NCI-H146 treated with DMSO at 0.1 percent for 48 hours (cell line): Measurements from ENCODE around the gene BRIP1.
"Not testable (repeated sequence)": the region's sequence is repeated elsewhere in the genome, so short reads cannot be mapped to it uniquely, and the experiment has no call there.

ENCODE experiments used
- DNase-seq: peaks from one replicate; lab custom pipeline; 2025; ENCODE audit not compliant: unreplicated experiment; lab: John Stamatoyannopoulos, UW

BRIP1 gene

DNA sequence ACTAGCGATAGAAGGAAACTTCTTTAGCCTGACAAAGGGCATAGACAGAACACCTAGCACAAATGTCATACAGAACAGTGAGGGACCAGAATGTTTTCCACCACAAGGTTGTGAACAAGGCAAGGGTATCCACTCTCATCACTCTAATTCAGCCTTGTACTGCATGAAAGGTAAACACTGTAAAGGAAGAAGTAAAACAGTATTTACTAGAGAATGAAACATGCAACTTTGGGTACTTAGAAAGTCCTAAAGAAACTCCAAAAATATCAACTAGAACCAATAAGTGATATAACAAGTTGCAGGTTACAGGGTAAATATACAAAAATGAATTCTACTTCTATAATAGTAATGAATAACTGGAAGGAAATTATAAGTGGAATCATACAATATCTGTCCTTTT, 32.2 kb downstream of the BRIP1 start:
- no peak for DNase-seq

DNA sequence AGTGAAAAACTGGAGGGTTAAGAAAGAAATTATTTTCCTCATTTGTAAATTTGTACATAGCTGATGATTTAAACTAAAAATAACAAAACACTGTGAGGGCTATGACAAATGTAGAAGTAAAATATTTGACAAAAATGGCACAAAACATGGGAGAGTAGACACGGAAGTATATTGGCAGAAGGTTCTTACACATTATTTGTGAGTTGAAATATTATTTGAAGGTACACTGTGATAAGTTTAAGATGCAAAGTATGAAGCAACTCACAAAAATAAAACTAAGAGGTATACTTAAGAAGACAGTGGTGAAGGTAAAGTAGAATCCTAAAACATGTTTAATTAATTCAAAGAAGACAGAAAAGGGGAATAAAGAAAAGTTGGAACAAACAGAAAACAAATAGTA, 34.6 kb downstream of the BRIP1 start:
- DNase-seq, result no peak

DNA sequence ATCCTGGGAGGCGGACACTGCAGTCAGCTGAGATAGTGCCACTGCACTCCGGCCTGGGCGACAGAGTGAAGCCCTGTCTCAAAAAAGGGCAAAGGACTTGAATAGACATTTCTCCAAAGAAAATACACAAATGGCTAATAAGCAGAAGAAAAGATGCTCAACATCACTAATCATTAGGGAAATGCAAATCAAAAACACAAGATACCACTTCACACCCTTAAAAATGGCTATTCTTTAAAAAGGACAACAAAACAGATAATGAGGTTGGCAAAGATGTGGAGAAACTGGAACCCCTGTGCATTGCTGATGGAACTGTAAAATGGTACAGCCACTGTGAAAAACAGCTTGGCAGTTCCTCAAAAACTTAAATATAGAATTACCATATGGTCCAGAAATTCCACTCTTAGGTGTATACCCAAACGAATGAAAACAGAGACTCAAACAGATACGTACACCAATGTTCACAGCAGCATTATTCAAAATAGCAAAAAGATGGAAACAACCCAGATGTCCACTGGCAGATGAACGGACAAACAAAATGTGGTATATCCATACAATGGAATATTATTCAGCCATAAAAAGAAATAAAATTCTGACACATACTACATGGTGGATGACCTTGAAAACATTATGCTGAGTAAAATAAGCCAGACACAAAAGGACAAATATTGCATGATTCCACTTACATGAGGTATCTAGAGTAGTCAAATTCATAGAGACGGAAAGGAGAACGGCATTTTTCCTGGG, 35.5 kb downstream of the BRIP1 start:
- DNase-seq, result no peak

DNA sequence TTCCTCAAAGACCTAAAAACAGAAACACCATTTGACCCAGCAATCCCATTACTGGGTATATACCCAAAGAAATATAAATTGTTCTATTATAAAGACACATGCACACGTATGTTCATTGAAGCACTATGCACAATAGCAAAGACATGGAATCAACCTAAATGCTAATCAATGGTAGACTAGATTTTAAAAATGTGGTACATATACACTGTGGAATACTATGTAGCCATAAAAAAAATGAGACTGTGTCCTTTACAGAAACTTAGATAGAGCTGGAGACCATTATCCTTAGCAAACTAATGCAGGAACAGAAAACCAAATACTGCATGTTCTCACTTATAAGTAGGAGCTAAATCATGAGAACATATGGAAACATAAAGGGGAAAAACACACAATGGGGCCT, 36.5 kb downstream of the BRIP1 start:
- not testable (repeated sequence) for DNase-seq

DNA sequence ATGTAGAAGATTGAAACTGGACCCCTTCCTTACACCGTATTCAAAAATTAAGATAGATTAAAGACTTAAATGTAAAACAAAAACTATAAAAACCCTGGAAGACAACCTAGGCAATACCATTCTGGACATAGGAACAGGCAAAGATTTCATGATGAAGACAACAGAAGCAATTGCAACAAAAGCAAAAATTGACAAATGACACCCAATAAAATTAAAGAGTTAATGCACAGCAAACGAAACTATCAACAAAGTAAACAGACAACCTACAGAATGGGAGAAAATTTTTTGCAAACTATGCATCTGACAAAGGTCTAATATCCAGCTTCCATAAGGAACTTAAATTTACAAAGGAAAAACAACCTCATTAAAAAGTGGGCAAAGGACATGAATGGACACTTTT, 37.1 kb downstream of the BRIP1 start:
- not testable (repeated sequence) for DNase-seq

DNA sequence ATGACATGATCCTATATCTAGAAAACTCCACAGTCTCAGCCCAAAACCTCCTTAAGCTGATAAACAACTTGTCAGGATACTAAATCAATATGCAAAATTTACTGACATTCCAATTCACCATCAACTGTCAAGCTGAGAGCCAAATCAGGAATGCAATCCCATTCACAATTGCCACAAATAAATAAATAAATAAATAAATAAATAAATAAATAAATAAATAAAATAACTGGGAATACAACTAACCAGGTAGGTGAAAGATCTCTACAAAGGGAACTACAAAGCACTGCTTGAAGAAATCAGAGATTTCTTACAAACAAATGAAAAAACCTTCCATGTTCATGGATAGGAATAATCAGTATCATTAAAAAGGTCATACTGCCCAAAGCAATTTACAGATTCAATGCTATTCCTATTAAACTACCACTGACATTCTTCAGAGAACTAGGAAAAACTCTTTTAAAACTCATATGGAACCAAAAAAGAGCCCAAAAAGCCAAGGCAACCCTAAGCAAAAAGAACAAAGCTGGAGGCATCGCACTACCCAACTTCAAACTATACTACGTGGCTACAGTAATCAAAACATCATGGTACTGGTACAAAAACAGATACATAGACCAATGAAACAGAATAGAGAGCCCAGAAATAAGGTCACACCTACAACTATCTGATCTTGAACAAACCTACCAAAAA, 37.7 kb downstream of the BRIP1 start:
- DNase-seq, result no peak

DNA sequence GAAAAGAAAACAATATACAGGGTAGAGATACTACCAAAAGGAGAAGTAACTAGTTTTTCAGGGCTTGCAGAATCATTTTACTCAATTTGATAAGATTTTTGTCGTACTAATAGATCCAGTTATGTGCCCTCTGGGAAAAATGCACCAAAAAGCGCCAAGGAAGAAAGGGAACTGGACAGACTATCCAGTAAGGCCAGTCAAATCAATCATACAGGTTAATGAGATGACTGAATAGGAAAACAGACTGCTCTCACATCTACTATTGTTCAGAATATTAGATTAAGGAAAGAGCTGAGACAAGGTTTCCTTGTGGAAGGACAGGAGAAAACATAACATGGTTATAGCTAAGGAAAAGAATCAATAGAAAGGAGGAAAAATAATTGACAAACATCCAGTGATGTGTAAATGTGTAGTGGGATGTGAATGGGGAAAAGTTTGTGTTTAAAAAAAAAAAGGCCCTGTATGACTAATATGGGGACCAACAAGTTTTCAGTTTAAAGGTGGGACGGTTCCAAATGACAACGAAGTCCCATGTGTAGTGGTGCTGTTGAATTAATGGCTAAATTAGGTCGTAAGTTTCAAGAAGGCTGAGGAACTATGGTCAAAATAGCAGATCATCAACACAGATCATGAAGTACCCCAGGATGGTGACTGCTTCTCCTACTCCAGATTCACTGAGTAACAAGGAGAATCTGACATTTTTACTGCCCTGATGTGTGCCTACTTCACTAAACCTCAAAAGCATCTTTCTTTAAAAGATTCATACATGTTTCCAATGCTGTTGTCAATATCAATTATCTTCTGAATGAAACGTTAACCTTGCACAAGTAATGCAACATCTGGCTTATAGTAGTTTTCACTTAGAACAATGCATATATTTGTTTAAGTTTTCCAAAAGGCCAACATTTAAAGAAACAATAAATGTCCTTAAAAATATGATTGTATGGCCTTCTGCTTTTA, 40.7 kb downstream of the BRIP1 start:
- DNase-seq, result no peak

DNA sequence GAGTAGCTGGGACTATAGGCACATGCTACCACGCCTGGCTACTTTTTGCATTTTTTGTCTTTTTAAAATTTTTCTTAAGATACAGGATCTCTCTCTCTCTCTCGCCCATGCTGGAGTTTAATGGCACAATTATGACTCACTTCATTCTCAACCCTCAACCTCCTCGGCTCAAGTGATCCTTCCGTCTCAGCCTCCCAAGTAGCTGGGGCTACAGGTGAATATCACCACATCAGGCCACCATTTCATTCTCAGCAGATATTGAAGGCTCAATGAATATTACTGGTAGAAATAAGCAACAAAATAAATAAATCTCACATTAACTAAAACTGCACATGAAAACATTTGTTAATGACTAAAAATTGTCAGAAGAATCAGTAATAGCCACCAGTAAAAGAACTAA, 41.7 kb downstream of the BRIP1 start:
- no peak for DNase-seq

DNA sequence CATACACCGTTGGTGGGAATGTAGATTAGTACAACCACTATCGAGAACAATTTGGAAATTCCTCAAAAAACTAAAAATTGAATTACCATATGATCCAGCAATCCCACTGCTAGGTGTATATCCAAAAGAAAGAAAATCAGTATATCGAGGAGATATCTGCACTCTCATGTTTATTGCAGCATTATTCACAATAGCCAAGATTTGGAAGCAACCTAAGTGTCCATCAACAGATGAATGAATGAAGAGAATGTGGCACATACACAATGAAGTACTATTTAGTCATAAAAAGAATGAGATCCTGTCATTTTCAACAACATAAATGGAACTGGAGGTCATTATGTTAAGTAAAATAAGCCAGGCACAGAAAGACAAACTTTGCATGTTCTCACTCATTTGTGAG, 44.1 kb downstream of the BRIP1 start:
- DNase-seq, result not testable (repeated sequence)

DNA sequence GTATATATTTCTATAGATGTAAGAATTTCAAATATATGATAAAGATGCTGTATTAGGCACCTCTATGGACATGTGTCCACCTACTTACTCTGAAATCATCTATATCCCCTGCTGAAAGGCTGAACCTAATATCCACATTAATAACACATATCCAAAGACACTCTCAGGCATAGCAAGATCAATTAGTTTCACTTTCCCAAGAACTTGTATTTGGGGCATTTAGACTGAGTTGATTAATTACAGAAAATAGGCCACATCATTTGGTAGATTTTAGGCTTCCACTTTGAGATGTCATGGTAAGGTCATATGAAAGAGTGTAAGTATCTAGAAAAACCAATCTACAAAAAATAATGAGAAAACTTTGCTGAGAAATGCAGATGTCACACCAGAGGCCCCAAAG, 45.1 kb downstream of the BRIP1 start:
- DNase-seq, result no peak

DNA sequence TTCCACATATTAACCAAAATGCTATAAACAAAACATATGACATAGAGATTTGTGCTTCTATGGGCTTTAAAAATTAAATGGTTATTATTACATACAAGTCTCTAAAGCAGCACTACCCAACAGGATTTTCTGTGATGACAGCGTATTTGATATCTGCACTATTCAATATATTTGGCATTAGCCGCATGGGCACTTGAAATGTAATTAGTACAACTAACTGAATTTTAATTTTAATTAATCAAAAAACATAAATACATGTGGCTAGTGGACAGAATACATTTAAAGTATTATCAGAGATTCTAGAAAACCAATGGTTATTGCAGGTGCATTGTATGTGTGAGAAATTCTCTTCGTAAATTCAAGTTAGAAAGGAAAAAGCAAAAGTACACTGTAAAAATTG, 45.9 kb downstream of the BRIP1 start:
- no peak for DNase-seq

DNA sequence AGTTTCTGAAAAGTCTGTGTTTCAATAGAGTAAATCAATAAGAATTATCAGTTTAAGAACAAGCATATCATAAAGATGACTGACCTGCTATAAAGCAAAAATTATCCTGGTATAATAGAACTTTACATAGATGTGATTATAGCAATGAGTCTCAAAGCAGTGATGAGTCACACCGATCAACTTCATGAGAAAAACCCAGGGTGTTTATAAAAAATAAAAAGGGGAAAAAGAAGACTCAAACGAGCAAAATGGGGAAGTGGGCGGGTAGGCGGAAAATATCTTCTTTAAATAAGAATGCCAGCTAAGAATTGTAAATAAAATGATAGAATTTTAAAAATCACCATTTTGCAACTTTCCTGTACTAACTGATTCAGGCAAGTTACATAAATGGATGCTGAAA, 46.8 kb downstream of the BRIP1 start:
- DNase-seq, result no peak

DNA sequence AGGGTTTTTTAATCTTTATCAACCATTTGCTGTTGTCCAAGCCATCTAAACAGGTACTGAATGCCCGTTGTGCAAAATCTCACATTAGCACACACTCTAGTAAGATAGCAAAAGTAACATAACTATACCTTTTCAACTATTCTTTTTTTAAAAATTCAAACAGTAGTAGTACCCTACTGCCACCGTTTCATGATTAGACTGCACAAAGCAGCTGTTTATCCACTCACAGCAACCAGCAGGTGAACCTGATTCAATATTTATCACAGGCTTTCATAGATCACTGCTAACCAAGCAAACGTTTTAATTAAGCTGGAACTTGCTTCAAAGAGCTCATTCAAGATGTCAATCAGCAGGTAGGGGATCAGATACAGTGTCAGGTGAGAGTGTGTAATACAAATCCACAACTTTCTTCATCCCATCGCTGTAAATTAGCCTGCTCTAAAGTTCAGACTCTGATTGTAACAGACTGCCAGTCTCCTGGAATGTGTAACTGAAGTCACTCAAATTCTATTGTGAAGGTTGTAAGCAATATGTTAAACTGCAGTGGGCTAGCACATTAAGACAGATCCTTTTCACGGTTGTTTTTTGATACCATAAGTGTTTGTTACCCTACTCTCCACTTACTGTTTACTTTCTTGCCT, 47.3 kb downstream of the BRIP1 start:
- peak; percentile 83 for DNase-seq

DNA sequence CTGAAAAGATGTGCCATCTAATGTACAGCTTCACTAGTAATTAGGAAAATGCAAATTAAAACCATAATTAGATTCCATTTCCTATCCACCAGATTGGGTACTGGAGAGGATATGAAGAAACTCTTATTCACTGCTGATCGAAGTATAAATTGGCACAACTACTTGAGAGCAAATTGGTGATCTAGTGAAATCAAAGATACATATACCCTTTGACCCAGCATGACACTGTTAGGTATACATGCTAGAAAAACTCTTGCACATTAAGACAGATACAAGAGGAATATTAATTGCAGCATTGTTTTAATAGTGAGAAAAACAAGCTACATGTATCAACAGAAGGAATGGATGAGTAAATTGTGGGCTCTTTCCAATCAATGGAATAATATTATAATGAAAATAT, 48.8 kb downstream of the BRIP1 start:
- DNase-seq, result no peak

DNA sequence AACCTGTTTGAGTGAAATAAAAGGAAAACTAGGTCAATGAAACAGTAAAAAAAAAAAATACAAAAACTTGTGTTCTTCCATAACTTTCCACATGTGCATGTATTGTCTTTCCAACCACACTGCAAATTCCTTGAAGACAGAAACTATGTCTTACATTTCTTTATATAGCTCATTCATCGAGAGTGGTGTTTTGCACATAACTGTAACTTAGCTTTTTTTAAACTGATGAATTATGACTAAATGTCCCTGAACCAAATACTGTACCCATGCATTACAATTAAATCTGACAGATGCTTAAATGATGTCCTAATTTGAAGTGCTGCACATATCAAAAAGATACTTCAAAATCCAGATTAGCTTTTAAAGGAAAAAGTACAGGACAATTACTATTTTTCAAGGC, 50.1 kb downstream of the BRIP1 start:
- no peak for DNase-seq

DNA sequence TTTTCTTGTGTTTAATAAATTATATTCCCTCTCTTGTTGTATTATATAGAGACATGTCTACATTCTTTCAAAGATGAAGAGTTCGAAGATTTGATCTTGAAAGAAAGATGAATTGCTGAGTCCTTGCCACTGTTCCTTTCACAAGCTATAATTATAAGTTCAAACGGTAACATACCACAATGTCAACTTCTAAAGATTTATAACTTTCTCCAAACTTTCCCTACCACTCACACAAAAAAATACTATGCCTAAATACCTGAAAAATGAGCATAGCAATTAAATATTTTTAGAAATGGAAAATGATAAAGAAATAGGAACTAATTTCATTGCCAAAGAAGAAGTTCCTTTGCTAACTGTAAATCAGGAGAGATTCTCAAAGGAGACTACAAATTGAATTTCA, 50.6 kb downstream of the BRIP1 start:
- DNase-seq, result no peak

DNA sequence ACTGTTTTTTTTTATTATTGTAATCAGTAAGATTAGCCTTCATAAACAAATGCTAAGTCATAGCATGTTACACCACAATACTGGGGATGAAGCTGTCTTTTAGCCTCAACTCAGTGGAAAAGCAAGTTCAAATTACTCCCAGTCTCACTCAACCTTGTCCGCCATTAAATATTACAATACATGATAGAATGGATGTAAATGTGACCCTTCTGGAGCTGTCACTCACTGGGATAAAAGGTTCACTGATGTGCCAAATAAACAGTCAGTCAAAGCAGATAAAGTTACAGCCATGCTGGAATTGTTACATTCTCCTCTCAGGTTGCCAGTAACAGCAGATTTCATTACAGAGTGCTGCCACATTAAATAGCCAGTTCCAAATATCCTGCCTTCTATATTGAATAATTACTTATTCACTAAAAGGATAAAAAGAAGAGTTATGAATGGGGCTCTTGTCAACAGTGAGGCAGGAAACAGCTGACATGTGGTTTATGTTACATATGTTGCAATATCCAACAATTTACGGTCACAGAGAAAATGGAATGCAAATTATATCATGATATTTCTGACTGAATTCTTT, 53.4 kb downstream of the BRIP1 start:
- peak; percentile 82 for DNase-seq

DNA sequence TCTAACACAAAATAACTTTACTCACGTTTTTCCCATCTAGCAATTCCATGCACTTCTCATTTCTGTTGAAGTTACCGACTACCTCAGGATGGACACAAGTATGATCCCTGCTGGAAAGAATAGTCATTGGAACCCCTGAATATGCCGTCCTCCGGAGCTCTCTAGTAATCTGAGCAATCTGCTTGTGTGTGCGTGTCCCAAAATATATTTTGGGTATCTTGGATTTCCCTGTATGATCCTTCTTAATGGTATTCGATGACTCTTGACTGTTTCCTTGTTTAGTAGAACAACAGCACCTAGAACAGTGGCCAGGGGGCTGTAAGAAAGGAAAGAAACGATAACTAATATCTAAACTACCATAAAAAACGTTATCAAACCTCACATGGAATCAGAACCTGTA, 54.9 kb downstream of the BRIP1 start:
- DNase-seq, result no peak

DNA sequence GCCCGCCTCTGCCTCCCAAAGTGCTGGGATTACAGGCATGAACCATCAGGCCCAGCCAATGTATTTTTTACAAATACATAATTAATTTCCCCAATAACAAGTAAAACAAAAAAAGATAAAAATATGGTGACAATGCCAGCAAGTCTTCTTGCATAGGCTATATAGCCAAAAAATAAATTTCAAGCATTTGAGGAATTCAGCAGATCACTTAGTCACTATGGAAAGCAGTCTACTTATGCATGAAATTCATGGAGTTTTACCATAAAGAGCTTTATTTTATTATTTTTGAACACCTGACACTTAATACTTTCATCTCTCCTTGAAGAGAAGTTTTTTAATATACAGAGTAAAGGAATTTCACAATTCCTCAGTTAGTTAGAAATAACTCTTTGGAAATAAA, 56.4 kb downstream of the BRIP1 start:
- no peak for DNase-seq

DNA sequence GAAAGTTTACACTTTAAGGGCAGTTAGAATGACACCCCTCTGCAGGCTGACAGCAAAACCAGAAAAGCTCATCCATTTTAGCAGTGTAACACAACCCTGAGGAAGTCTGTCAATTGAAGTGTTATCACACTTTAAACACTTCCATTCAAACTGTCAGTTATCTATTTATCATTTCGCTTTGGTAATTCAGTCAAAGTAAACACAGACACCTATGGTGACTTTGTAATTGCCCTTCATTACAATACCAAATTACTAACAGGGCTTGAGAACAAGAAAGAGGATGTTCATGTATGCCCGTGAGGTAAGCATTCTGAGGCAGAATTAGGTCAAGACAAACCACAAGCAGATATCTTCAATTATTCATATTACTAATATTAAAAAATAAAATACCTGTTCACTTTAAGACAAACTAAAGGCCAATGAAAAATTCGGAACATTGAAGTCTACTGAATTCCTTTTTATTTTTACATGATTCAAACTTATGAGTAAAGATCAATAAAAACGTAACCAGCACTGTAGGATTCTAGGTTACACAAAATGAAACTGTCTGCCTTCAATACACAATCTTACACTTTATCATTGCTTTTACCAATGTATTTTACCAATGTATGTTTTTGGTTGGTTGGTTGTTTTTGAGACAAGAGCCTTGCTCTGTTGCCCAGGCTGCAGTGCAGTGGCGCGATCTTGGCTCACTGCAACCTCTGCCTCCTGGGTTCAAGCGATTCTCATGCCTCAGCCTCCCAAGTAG, 57.1 kb downstream of the BRIP1 start:
- peak; percentile 97 for DNase-seq
